GM23338 (cell line): ENCODE data around the gene LIME1. TPM values are rescaled to one million over a fixed set of nuclear protein-coding genes. Genes with fewer than 3 reads are reported as not detected.

Experiments used
- ATAC-seq: fragments of 200-7000 bp; cut with Tn5 transposase; 3 replicates; pipeline ENCODE4 v1.9.1; 2020
- DNase-seq: peaks from one replicate; pipeline ENCODE4 v3.0.0-alpha.2; 2015; ENCODE audit warnings: low spot score
- H2AFZ ChIP-seq: fragments of 200-600 bp; sonication (generic); 2 replicates; pipeline ENCODE4 v1.8.0; 2016; ENCODE audit warnings: antibody characterized with exemption, mild to moderate bottlenecking, moderate library complexity
- H3F3A ChIP-seq: fragments of 200-600 bp; sonication (generic); replicated peaks from 2 replicates; pipeline ENCODE4 v1.8.0; 2017; ENCODE audit warnings: antibody characterized with exemption, mixed run types, low read depth
- H3K27ac ChIP-seq: fragments of 200-600 bp; sonication (generic); 2 replicates; pipeline ENCODE4 v1.6.1; 2016; ENCODE audit warnings: low read depth
- H3K27me3 ChIP-seq: fragments of 200-600 bp; sonication (generic); 2 replicates; pipeline ENCODE4 v1.8.0; 2016; ENCODE audit warnings: mild to moderate bottlenecking, mixed run types, moderate library complexity; ENCODE audit not compliant: insufficient read depth
- H3K36me3 ChIP-seq: fragments of 200-600 bp; sonication (generic); 2 replicates; pipeline ENCODE4 v1.8.0; 2016; ENCODE audit warnings: mild to moderate bottlenecking; ENCODE audit not compliant: insufficient read depth
- H3K4me1 ChIP-seq: fragments of 200-600 bp; sonication (generic); 2 replicates; pipeline ENCODE4 v1.8.0; 2016; ENCODE audit warnings: mild to moderate bottlenecking, moderate library complexity; ENCODE audit not compliant: insufficient read depth
- H3K4me2 ChIP-seq: fragments of 200-600 bp; sonication (generic); 2 replicates; pipeline ENCODE4 v1.7.1; 2017; ENCODE audit warnings: mixed run types
- H3K4me3 ChIP-seq: fragments of 200-600 bp; sonication (generic); 2 replicates; pipeline ENCODE4 v1.6.1; 2016; ENCODE audit warnings: mixed run types
- H3K79me2 ChIP-seq: fragments of 200-600 bp; sonication (generic); replicated peaks from 2 replicates; pipeline ENCODE4 v1.8.0; 2017; ENCODE audit warnings: mild to moderate bottlenecking; ENCODE audit not compliant: insufficient read depth
- H3K9me2 ChIP-seq: fragments of 200-600 bp; sonication (generic); 2 replicates; pipeline ENCODE4 v1.8.0; 2017; ENCODE audit not compliant: insufficient read depth
- H4K20me1 ChIP-seq: fragments of 200-600 bp; sonication (generic); replicated peaks from 2 replicates; pipeline ENCODE4 v1.8.0; 2017; ENCODE audit warnings: mild to moderate bottlenecking; ENCODE audit not compliant: insufficient read depth
- H3K27ac Mint-ChIP-seq: 2 replicates; pipeline ENCODE4 v1.8.0; 2020; ENCODE audit warnings: inconsistent platforms, mild to moderate bottlenecking, moderate library complexity, mixed read lengths
- H3K27me3 Mint-ChIP-seq: 3 replicates; pipeline ENCODE4 v1.8.0; 2022; ENCODE audit warnings: low read depth, mild to moderate bottlenecking, moderate library complexity, mixed read lengths, inconsistent platforms; ENCODE audit not compliant: insufficient read depth, poor library complexity
- H3K36me3 Mint-ChIP-seq: 3 replicates; pipeline ENCODE4 v1.8.0; 2021; ENCODE audit warnings: low read depth, mild to moderate bottlenecking, inconsistent platforms, moderate library complexity, mixed read lengths
- H3K4me1 Mint-ChIP-seq: 3 replicates; pipeline ENCODE4 v1.8.0; 2020; ENCODE audit warnings: mild to moderate bottlenecking, inconsistent platforms, mixed read lengths
- H3K4me3 Mint-ChIP-seq: 3 replicates; pipeline ENCODE4 v1.8.0; 2021; ENCODE audit warnings: moderate library complexity, mild to moderate bottlenecking, inconsistent platforms, mixed read lengths
- H3K9me3 Mint-ChIP-seq: 3 replicates; pipeline ENCODE4 v1.8.0; 2020; ENCODE audit warnings: moderate library complexity, mild to moderate bottlenecking, inconsistent platforms, mixed read lengths
- CREB1 ChIP-seq: fragments of 250-450 bp; sonication (Bioruptor Pico); IDR thresholded peaks from 2 replicates; pipeline ENCODE4 v1.5.0; 2020; ENCODE audit warnings: low read depth, mild to moderate bottlenecking, moderate library complexity
- ETS1 ChIP-seq: IDR thresholded peaks from 2 replicates; pipeline ENCODE4 v1.6.1; 2016; ENCODE audit warnings: antibody characterized with exemption
- EZH2phosphoT487 ChIP-seq: fragments of 200-600 bp; sonication (generic); IDR thresholded peaks from one replicate; pipeline ENCODE4 v1.8.1; 2018; ENCODE audit warnings: antibody characterized with exemption; ENCODE audit not compliant: unreplicated experiment
- JUNB ChIP-seq: IDR thresholded peaks from one replicate; pipeline ENCODE4 v1.6.1; 2016; ENCODE audit warnings: antibody characterized with exemption; ENCODE audit not compliant: unreplicated experiment
- POLR2AphosphoS5 ChIP-seq: IDR thresholded peaks from 2 replicates; pipeline ENCODE4 v1.6.1; 2016; ENCODE audit warnings: antibody characterized with exemption, low read depth
- ZNF114 ChIP-seq: fragments of 250-450 bp; sonication (Bioruptor Pico); IDR thresholded peaks from 2 replicates; pipeline ENCODE4 v1.5.0; 2020; ENCODE audit warnings: mild to moderate bottlenecking, moderate library complexity
- ZNF462 ChIP-seq: fragments of 250-450 bp; sonication (Bioruptor Pico); IDR thresholded peaks from 2 replicates; pipeline ENCODE4 v1.5.0; 2020; ENCODE audit warnings: mild to moderate bottlenecking, moderate library complexity
- polyA plus RNA-seq: library from polyadenylated mRNA; unstranded; fragments of >200 nt; fragmentation: Nextera tagmentation; extraction: Ambion mirVana; gene quantifications from 2 replicates; pipeline ENCODE4 v1.2.1, GENCODE V29; 2016
- total RNA-seq: library from RNA; depleted of rRNA; stranded (reverse); fragments of >200 nt; shearing (Covaris generic); gene quantifications from 2 replicates; pipeline ENCODE4 v1.2.3, GENCODE V29; 2014

Gene LIME1
- total and polyA plus RNA-seq, 2 experiments from 2014 or later, result 4.7 to 12.2 TPM

- no peak for TF ChIP-seq ZNF462
- no peak for TF ChIP-seq POLR2AphosphoS5
- no peak for TF ChIP-seq ETS1
- TF ChIP-seq ZNF114, result no peak
- TF ChIP-seq JUNB, result no peak
Observed at GRCh38 chr20:63690898-63691710, 45.4 kb upstream of the LIME1 start (continued).

GRCh38 chr20:63691711-63692435 is 44.6 kb upstream of the LIME1 start:
- no peak overlapping the region for H3K27ac Mint-ChIP-seq
- Histone ChIP-seq H3K9me2 (no peaks in the 10 kb centered on the region), H3K27me3 (no peaks in the 10 kb centered on the region)
- TF ChIP-seq CREB1 (CRISPR knock-in tag) (no peak), EZH2phosphoT487 (no peak), ZNF462 (no peak)

More at GRCh38 chr20:63691711-63692435, 44.6 kb upstream of the LIME1 start:
- H3K27ac ChIP-seq, result no peak overlapping the region
- no peaks in the 10 kb centered on the region for H3K36me3 ChIP-seq
- Mint-ChIP-seq H3K4me3 (no peak overlapping the region), H3K4me1 (no peaks in the 10 kb centered on the region; the same call in 2 of the 3 replicates), H3K9me3 (peaks cover 14% of the 10 kb centered on the region; the same call in 2 of the 3 replicates), H3K27me3 (peaks cover 32% of the 10 kb centered on the region), H3K36me3 (peaks cover 27% of the 10 kb centered on the region)
- H4K20me1 ChIP-seq, result no peaks in the 10 kb centered on the region
- DNase-seq (no peak), ATAC-seq (no peak)
- no peaks in the 10 kb centered on the region for H3F3A ChIP-seq
- H3K4me3 ChIP-seq, result no peak overlapping the region
- H3K4me1 ChIP-seq, result no peaks in the 10 kb centered on the region
- H2AFZ ChIP-seq, result no peak overlapping the region
- no peak overlapping the region for H3K4me2 ChIP-seq
- no peaks in the 10 kb centered on the region for H3K79me2 ChIP-seq
